ENCODE data around the gene EBLN1. TPM values are rescaled to one million over a fixed set of nuclear protein-coding genes. Genes with fewer than 3 reads are reported as not detected.
"Not testable (repeated sequence)": the region's sequence is repeated elsewhere in the genome, so short reads cannot be mapped to it uniquely, and the experiment has no call there.

The EBLN1 gene
- total RNA-seq, 1 experiment from 2014 or later = not detected

DNA sequence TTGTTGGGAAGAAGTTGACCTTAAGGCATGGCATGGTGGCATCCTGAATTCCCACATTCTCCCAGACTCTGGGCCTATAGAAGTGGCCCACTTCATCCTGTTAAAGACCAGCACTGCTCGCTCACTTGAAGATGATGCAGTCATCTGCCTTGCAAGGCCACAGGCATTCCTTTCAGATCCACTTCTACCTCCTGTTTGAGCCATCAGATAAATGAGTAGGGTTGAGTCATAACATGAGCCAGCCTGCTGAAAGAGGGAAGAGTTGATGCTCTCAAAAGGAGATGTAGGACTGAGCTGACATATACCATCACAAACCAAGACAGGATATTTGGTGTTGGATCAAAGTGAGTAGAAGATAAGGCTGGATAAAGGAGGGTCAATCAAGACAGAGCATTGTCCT lies 1.5 kb upstream of the EBLN1 start:
- Histone ChIP-seq H3K4me3 (ENCODE audit: low read length) (no peak overlapping the region), H3K27me3 (ENCODE audit: low read length) (no peaks in the 10 kb centered on the region), H4K20me1 (ENCODE audit: insufficient read depth, low read depth, low read length) (no peaks in the 10 kb centered on the region), H2AFZ (ENCODE audit: low read length) (no peak overlapping the region), H3K27ac (ENCODE audit: low read length) (no peak overlapping the region), H3K9ac (ENCODE audit: low read length) (no peak overlapping the region), H3K9me3 (ENCODE audit: low read length) (no peaks in the 10 kb centered on the region), H3K4me2 (ENCODE audit: low read depth, low read length, poor library complexity, severe bottlenecking) (no peak overlapping the region), H3K9me2 (replicated peaks; ENCODE audit: insufficient read depth, low read length) (no peaks in the 10 kb centered on the region), H3K79me2 (ENCODE audit: low read length) (no peaks in the 10 kb centered on the region), H3K4me1 (ENCODE audit: low read length) (no peaks in the 10 kb centered on the region), H3K36me3 (ENCODE audit: insufficient read depth, low read length) (no peaks in the 10 kb centered on the region)
- no peak for DNase-seq

GRCh38 chr10:22218448-22218847 lies 633 bp upstream of the EBLN1 start:
- no peaks in the 10 kb centered on the region for H3K36me3 ChIP-seq (ENCODE audit: insufficient read depth, low read length)
- no peak overlapping the region for H3K9ac ChIP-seq (ENCODE audit: low read length)
- H3K4me2 ChIP-seq (ENCODE audit: low read depth, low read length, poor library complexity, severe bottlenecking) = no peak overlapping the region
- no peaks in the 10 kb centered on the region for H3K9me2 ChIP-seq (replicated peaks; ENCODE audit: insufficient read depth, low read length)
- H3K27ac ChIP-seq (ENCODE audit: low read length) = no peak overlapping the region
- H3K4me1 ChIP-seq (ENCODE audit: low read length) = no peaks in the 10 kb centered on the region
- DNase-seq = no peak
- no peaks in the 10 kb centered on the region for H3K9me3 ChIP-seq (ENCODE audit: low read length)
- H4K20me1 ChIP-seq (ENCODE audit: insufficient read depth, low read depth, low read length) = no peaks in the 10 kb centered on the region
- H2AFZ ChIP-seq (ENCODE audit: low read length) = no peak overlapping the region
- no peaks in the 10 kb centered on the region for H3K27me3 ChIP-seq (ENCODE audit: low read length)
- H3K79me2 ChIP-seq (ENCODE audit: low read length) = no peaks in the 10 kb centered on the region
- H3K4me3 ChIP-seq (ENCODE audit: low read length) = no peak overlapping the region

- not testable (repeated sequence) for H3K9ac ChIP-seq (ENCODE audit: low read length); H3K36me3 ChIP-seq (ENCODE audit: insufficient read depth, low read length); H3K4me3 ChIP-seq (ENCODE audit: low read length); H3K4me2 ChIP-seq (ENCODE audit: low read depth, low read length, poor library complexity, severe bottlenecking); H2AFZ ChIP-seq (ENCODE audit: low read length); H3K4me1 ChIP-seq (ENCODE audit: low read length); H3K79me2 ChIP-seq (ENCODE audit: low read length); H3K9me3 ChIP-seq (ENCODE audit: low read length); H3K27ac ChIP-seq (ENCODE audit: low read length); DNase-seq; H4K20me1 ChIP-seq (ENCODE audit: insufficient read depth, low read depth, low read length); H3K9me2 ChIP-seq (replicated peaks; ENCODE audit: insufficient read depth, low read length); H3K27me3 ChIP-seq (ENCODE audit: low read length)
These were observed 731 bp downstream of the EBLN1 start for GRCh38 chr10:22217084-22217483.

DNA sequence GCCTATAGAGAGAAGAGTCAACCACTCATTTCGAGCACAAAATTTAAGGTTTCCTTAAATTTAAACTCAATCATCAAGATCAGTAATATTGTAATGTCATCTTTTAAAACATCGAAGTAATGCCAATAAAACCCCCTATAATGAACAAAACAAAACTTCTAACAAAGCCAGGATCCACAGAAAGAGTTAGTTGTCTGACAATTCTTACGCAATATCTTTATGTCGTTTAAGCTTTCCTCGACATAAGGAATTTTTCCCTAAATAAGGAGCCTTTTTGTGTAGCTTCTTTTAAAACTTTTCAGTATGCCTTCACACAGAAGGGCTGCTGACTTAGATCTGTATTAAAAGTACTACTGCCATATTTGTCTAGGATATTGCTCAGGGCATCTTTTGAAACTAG lies 7.5 kb downstream of the EBLN1 start:
- Histone ChIP-seq H3K4me3 (ENCODE audit: low read length) (no peak overlapping the region), H3K9ac (ENCODE audit: low read length) (no peak overlapping the region), H3K27me3 (ENCODE audit: low read length) (no peaks in the 10 kb centered on the region), H3K4me1 (ENCODE audit: low read length) (no peaks in the 10 kb centered on the region), H3K9me2 (replicated peaks; ENCODE audit: insufficient read depth, low read length) (no peaks in the 10 kb centered on the region), H3K79me2 (ENCODE audit: low read length) (no peaks in the 10 kb centered on the region), H3K9me3 (ENCODE audit: low read length) (no peaks in the 10 kb centered on the region), H2AFZ (ENCODE audit: low read length) (no peak overlapping the region), H3K27ac (ENCODE audit: low read length) (no peak overlapping the region), H4K20me1 (ENCODE audit: insufficient read depth, low read depth, low read length) (no peaks in the 10 kb centered on the region), H3K36me3 (ENCODE audit: insufficient read depth, low read length) (no peaks in the 10 kb centered on the region), H3K4me2 (ENCODE audit: low read depth, low read length, poor library complexity, severe bottlenecking) (no peak overlapping the region)
- no peak for DNase-seq

- Histone ChIP-seq H3K4me1 (ENCODE audit: low read length) (no peaks in the 10 kb centered on the region), H4K20me1 (ENCODE audit: insufficient read depth, low read depth, low read length) (no peaks in the 10 kb centered on the region), H3K9me2 (replicated peaks; ENCODE audit: insufficient read depth, low read length) (no peaks in the 10 kb centered on the region), H3K79me2 (ENCODE audit: low read length) (no peaks in the 10 kb centered on the region), H3K4me3 (ENCODE audit: low read length) (no peak overlapping the region), H2AFZ (ENCODE audit: low read length) (no peak overlapping the region), H3K27me3 (ENCODE audit: low read length) (no peaks in the 10 kb centered on the region), H3K36me3 (ENCODE audit: insufficient read depth, low read length) (no peaks in the 10 kb centered on the region), H3K27ac (ENCODE audit: low read length) (no peak overlapping the region), H3K9me3 (ENCODE audit: low read length) (no peaks in the 10 kb centered on the region), H3K4me2 (ENCODE audit: low read depth, low read length, poor library complexity, severe bottlenecking) (no peak overlapping the region), H3K9ac (ENCODE audit: low read length) (no peak overlapping the region)
- no peak for DNase-seq
These were observed 23.9 kb downstream of the EBLN1 start for GRCh38 chr10:22193945-22194344.

- H3K9me3 ChIP-seq (ENCODE audit: low read length) = no peaks in the 10 kb centered on the region
- H4K20me1 ChIP-seq (ENCODE audit: insufficient read depth, low read depth, low read length) = no peaks in the 10 kb centered on the region
- H3K79me2 ChIP-seq (ENCODE audit: low read length) = no peaks in the 10 kb centered on the region
- no peak overlapping the region for H2AFZ ChIP-seq (ENCODE audit: low read length)
- H3K27me3 ChIP-seq (ENCODE audit: low read length) = no peaks in the 10 kb centered on the region
- H3K27ac ChIP-seq (ENCODE audit: low read length) = no peak overlapping the region
- no peaks in the 10 kb centered on the region for H3K36me3 ChIP-seq (ENCODE audit: insufficient read depth, low read length)
- H3K9me2 ChIP-seq (replicated peaks; ENCODE audit: insufficient read depth, low read length) = no peaks in the 10 kb centered on the region
- H3K4me1 ChIP-seq (ENCODE audit: low read length) = no peaks in the 10 kb centered on the region
- H3K4me3 ChIP-seq (ENCODE audit: low read length) = no peak overlapping the region
- no peak for DNase-seq
- no peak overlapping the region for H3K4me2 ChIP-seq (ENCODE audit: low read depth, low read length, poor library complexity, severe bottlenecking)
- H3K9ac ChIP-seq (ENCODE audit: low read length) = no peak overlapping the region
These were observed 32.2 kb downstream of the EBLN1 start for GRCh38 chr10:22185586-22185985.

- Histone ChIP-seq H3K4me2 (ENCODE audit: low read depth, low read length, poor library complexity, severe bottlenecking) (no peak overlapping the region), H3K9me3 (ENCODE audit: low read length) (no peaks in the 10 kb centered on the region), H3K4me1 (ENCODE audit: low read length) (no peaks in the 10 kb centered on the region), H4K20me1 (ENCODE audit: insufficient read depth, low read depth, low read length) (no peaks in the 10 kb centered on the region), H3K27me3 (ENCODE audit: low read length) (no peaks in the 10 kb centered on the region), H3K36me3 (ENCODE audit: insufficient read depth, low read length) (no peaks in the 10 kb centered on the region), H2AFZ (ENCODE audit: low read length) (no peak overlapping the region), H3K79me2 (ENCODE audit: low read length) (no peaks in the 10 kb centered on the region), H3K9me2 (replicated peaks; ENCODE audit: insufficient read depth, low read length) (no peaks in the 10 kb centered on the region), H3K4me3 (ENCODE audit: low read length) (no peak overlapping the region), H3K27ac (ENCODE audit: low read length) (no peak overlapping the region), H3K9ac (ENCODE audit: low read length) (no peak overlapping the region)
- DNase-seq = no peak
These were observed 33.9 kb downstream of the EBLN1 start for GRCh38 chr10:22183771-22184461.

DNA sequence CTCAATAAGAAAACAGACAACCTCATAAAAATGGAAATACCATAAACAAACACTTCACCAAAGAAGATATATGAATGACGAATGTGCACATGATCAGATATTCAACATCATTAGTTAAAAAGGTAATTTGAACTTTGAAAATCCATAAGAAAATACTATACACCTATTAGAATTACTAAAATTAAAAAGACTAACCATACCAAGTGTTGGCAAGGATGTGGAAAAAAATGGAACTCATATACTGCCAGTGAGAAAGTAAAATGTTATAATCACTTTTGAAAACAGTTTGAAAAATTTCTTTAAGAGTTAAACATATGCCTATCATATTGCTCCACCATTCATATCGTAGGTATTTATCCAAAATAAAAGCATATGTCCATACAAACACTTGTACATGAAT lies 37.1 kb downstream of the EBLN1 start:
- Histone ChIP-seq H3K9me2 (replicated peaks; ENCODE audit: insufficient read depth, low read length) (no peaks in the 10 kb centered on the region), H2AFZ (ENCODE audit: low read length) (no peak overlapping the region), H4K20me1 (ENCODE audit: insufficient read depth, low read depth, low read length) (no peaks in the 10 kb centered on the region), H3K4me3 (ENCODE audit: low read length) (no peak overlapping the region), H3K4me2 (ENCODE audit: low read depth, low read length, poor library complexity, severe bottlenecking) (no peak overlapping the region), H3K36me3 (ENCODE audit: insufficient read depth, low read length) (no peaks in the 10 kb centered on the region), H3K9me3 (ENCODE audit: low read length) (no peaks in the 10 kb centered on the region), H3K27ac (ENCODE audit: low read length) (no peak overlapping the region), H3K27me3 (ENCODE audit: low read length) (no peaks in the 10 kb centered on the region), H3K79me2 (ENCODE audit: low read length) (no peaks in the 10 kb centered on the region), H3K4me1 (ENCODE audit: low read length) (no peaks in the 10 kb centered on the region), H3K9ac (ENCODE audit: low read length) (no peak overlapping the region)
- DNase-seq = no peak

All from Karpas-422 (cell line).